ENCODE data around the gene CHRDL2.
"Not testable (repeated sequence)": the region's sequence is repeated elsewhere in the genome, so short reads cannot be mapped to it uniquely, and the experiment has no call there.

- not testable (repeated sequence) for TF ChIP-seq CTCF (IDR thresholded peaks at IDR 0.05; ENCODE audit: extremely low read depth in 1 of 2, insufficient read depth in 1 of 2, low read depth in 1 of 2, low read length in 2 of 2); EZH2 (IDR thresholded peaks at IDR 0.05; ENCODE audit: borderline replicate concordance, low read depth, low read length, severe bottlenecking); POLR2A (IDR thresholded peaks at IDR 0.05; ENCODE audit: low read depth, low read length); GATA2 (IDR thresholded peaks at IDR 0.05; ENCODE audit: insufficient read depth, insufficient read length, low read depth, low read length); MYC (IDR thresholded peaks at IDR 0.05; ENCODE audit: low read depth, low read length); POLR2AphosphoS5 (IDR thresholded peaks at IDR 0.05; ENCODE audit: insufficient read depth, low read depth, low read length)
Observed at GRCh38 chr11:74768172-74768651, 37.0 kb upstream of the CHRDL2 start.
